GM12878 (cell line): ENCODE results near the gene TNFAIP8L2. TPM values are rescaled to one million over a fixed set of nuclear protein-coding genes. Genes with fewer than 3 reads are reported as not detected.

Experiments used
- BRCA1 ChIP-seq: IDR thresholded peaks from 2 replicates; pipeline ENCODE4 v1.6.1; 2011; ENCODE audit warnings: low read depth, low read length, improper control_type of control experiment
- EED ChIP-seq: sonication (generic); IDR thresholded peaks from 2 replicates; pipeline ENCODE4 v1.6.1; 2016; ENCODE audit warnings: antibody characterized with exemption, low read depth
- GABPA ChIP-seq: IDR thresholded peaks from 2 replicates; pipeline ENCODE4 v1.6.1; 2014; ENCODE audit warnings: antibody characterized with exemption, low read depth, mild to moderate bottlenecking, inconsistent platforms
- IRF5 ChIP-seq: fragments of 450-650 bp; IDR thresholded peaks from 2 replicates; pipeline ENCODE4 v1.6.1; 2017; ENCODE audit warnings: borderline replicate concordance
- MTA2 ChIP-seq: fragments of 450-650 bp; IDR thresholded peaks from 2 replicates; pipeline ENCODE4 v1.6.1; 2016; ENCODE audit warnings: low read depth, mild to moderate bottlenecking, moderate library complexity
- NFIC ChIP-seq: IDR thresholded peaks from 2 replicates; pipeline ENCODE4 v1.6.1; 2012; ENCODE audit warnings: low read depth, mild to moderate bottlenecking, inconsistent platforms, low read length, moderate library complexity
- NR2C1 ChIP-seq: fragments of 450-650 bp; IDR thresholded peaks from 2 replicates; pipeline ENCODE4 v1.6.1; 2017; ENCODE audit warnings: antibody characterized with exemption, mild to moderate bottlenecking, moderate library complexity
- NR2C2 ChIP-seq: IDR thresholded peaks from 2 replicates; pipeline ENCODE4 v1.6.1; 2011; ENCODE audit warnings: borderline replicate concordance, low read depth; ENCODE audit not compliant: control insufficient read depth, insufficient read length
- PML ChIP-seq: IDR thresholded peaks from 2 replicates; pipeline ENCODE4 v1.6.1; 2012; ENCODE audit warnings: low read length, inconsistent platforms
- POLR2A ChIP-seq: IDR thresholded peaks from 2 replicates; pipeline ENCODE4 v1.6.1; 2011; ENCODE audit warnings: low read depth, mild to moderate bottlenecking, low read length
- RELA ChIP-seq: fragments of 450-650 bp; IDR thresholded peaks from 2 replicates; pipeline ENCODE4 v1.8.0; 2014; ENCODE audit warnings: borderline replicate concordance; ENCODE audit not compliant: partially characterized antibody
- RFX5 ChIP-seq: IDR thresholded peaks from 2 replicates; pipeline ENCODE4 v1.6.1; 2011; ENCODE audit warnings: low read depth, low read length, improper control_type of control experiment
- RUNX3 ChIP-seq: IDR thresholded peaks from 2 replicates; pipeline ENCODE4 v1.6.1; 2012; ENCODE audit warnings: low read length, inconsistent platforms
- SIN3A ChIP-seq: IDR thresholded peaks from 2 replicates; pipeline ENCODE4 v1.6.1; 2012; ENCODE audit warnings: low read depth, low read length, improper control_type of control experiment
- SRF ChIP-seq, 2 experiments: IDR thresholded peaks; 2 replicates each; pipeline ENCODE4 v1.6.1; 2011; ENCODE audit warnings: low read depth in 2 of 2, low read length in 2 of 2, mild to moderate bottlenecking in 1 of 2, moderate library complexity in 1 of 2
- STAT1 ChIP-seq: fragments of 450-650 bp; conservative IDR thresholded peaks from 2 replicates; pipeline ENCODE4 v1.6.1; 2014; ENCODE audit warnings: antibody characterized with exemption, mild to moderate bottlenecking
- ZBTB33 ChIP-seq: fragments of 450-650 bp; IDR thresholded peaks from 2 replicates; pipeline ENCODE4 v1.6.1; 2017; ENCODE audit warnings: mild to moderate bottlenecking
- polyA plus RNA-seq, 11 experiments: library from polyadenylated mRNA; depleted of rRNA in 4 of 11; unstranded in 6 of 11; stranded (reverse) in 5 of 11; fragments of >200 nt; fragmentation: Nextera tagmentation in 4 of 11; fragmentation: Illumina TruSeq in 1 of 11; extraction: Ambion mirVana in 4 of 11; extraction: Trizol in 1 of 11; gene quantifications; 1 replicate in 1 of 11; 2 replicates in 10 of 11; pipeline versions ENCODE4 v1.2.1 to v1.2.3, GENCODE V29; 2011 to 2016; ENCODE audit warnings: inconsistent platforms in 2 of 11, missing spikeins in 2 of 11, low read depth in 1 of 11
- total RNA-seq, 4 experiments: library from RNA; depleted of rRNA in 3 of 4; stranded (reverse); fragments of >200 nt in 3 of 4; fragmentation: Illumina TruSeq in 1 of 4; extraction: Trizol in 1 of 4; gene quantifications; 2 replicates each; pipeline versions ENCODE4 v1.2.1 to v1.2.3, GENCODE V29; 2013 to 2021
- TF ChIP-seq, protein P1 (sequence below): fragments of 450-650 bp; IDR thresholded peaks from 2 replicates; pipeline ENCODE4 v1.6.1; 2016; ENCODE audit warnings: mild to moderate bottlenecking, moderate library complexity, borderline replicate concordance
- TF ChIP-seq, protein P2 (sequence below), 3 experiments: IDR thresholded peaks in 2 of 3; conservative IDR thresholded peaks in 1 of 3; 2 replicates each; pipeline ENCODE4 v1.5.1; 2011; ENCODE audit warnings: low read depth in 3 of 3, low read length in 3 of 3, mild to moderate bottlenecking in 3 of 3, control low read depth in 2 of 3, moderate library complexity in 2 of 3, inconsistent platforms in 1 of 3, mixed read lengths in 1 of 3; ENCODE audit not compliant: control insufficient read depth in 2 of 3, insufficient read depth in 1 of 3; ENCODE audit errors: extremely low read depth in 1 of 3

The TNFAIP8L2 gene
- total and polyA plus RNA-seq, 10 of the 15 experiments (the other 5 are each of a cell fraction or from before 2014, with no cell fraction given) = 5.4 to 26.3 (median 14.2) TPM

DNA sequence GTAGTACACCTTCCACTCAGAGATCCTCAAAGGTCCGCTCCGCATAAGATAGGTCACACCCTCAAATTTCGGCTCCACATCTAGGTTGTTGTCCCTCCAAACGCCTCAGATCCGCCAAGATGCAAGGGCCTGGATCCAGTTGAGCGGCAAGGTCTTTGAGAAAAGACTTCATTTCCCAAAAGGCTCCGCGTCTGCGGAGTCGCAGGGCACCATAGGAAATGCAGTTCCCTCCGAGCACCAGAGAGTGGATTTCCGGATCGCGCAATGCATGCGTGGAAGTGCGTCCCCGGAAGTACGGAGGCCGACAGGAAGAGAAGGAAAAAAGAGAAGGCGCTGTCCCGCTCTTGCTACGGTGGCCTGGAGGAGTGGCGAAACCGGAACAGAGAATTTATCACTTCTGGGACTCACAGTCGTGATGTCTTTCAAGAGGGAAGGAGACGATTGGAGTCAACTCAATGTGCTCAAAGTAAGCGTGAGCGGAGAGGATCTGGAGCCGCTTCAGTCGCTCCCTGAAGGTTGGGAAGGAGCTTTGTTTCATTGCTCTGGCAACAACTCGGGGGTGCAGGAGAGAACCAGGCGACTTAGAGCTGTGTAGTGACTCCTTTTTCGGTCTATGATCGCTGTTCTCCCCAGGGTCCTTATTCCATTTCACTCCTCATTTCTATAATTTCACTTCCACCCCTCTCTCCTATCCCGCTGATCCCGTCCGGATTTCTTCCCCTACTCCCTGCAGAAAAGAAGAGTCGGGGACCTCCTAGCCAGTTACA lies 9.5 kb downstream of the TNFAIP8L2 start, which contains the start of the genes LYSMD1 and SCNM1 (continued):
- TF ChIP-seq, protein P1, sequence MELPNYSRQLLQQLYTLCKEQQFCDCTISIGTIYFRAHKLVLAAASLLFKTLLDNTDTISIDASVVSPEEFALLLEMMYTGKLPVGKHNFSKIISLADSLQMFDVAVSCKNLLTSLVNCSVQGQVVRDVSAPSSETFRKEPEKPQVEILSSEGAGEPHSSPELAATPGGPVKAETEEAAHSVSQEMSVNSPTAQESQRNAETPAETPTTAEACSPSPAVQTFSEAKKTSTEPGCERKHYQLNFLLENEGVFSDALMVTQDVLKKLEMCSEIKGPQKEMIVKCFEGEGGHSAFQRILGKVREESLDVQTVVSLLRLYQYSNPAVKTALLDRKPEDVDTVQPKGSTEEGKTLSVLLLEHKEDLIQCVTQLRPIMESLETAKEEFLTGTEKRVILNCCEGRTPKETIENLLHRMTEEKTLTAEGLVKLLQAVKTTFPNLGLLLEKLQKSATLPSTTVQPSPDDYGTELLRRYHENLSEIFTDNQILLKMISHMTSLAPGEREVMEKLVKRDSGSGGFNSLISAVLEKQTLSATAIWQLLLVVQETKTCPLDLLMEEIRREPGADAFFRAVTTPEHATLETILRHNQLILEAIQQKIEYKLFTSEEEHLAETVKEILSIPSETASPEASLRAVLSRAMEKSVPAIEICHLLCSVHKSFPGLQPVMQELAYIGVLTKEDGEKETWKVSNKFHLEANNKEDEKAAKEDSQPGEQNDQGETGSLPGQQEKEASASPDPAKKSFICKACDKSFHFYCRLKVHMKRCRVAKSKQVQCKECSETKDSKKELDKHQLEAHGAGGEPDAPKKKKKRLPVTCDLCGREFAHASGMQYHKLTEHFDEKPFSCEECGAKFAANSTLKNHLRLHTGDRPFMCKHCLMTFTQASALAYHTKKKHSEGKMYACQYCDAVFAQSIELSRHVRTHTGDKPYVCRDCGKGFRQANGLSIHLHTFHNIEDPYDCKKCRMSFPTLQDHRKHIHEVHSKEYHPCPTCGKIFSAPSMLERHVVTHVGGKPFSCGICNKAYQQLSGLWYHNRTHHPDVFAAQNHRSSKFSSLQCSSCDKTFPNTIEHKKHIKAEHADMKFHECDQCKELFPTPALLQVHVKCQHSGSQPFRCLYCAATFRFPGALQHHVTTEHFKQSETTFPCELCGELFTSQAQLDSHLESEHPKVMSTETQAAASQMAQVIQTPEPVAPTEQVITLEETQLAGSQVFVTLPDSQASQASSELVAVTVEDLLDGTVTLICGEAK = peak; percentile 95
- TF ChIP-seq GABPA = peak; percentile 96
- peak; percentile 91 for TF ChIP-seq PML
- no peak; the same call in 1 of the 2 replicates for TF ChIP-seq SIN3A
- TF ChIP-seq NR2C2 = no peak
- peak; percentile 55 for TF ChIP-seq EED
- 0 out of 2 replicates have a peak, but pooled peaks have one; percentile 55 for TF ChIP-seq NFIC
- no peak for TF ChIP-seq BRCA1
- no peak; the same call in 1 of the 2 replicates for TF ChIP-seq RUNX3
- TF ChIP-seq NR2C1 = peak; percentile 69
- peak; percentile 87 for TF ChIP-seq RELA
- TF ChIP-seq SRF (IDR thresholded peaks at IDR 0.05; ENCODE audit: low read depth in 2 of 2, low read length in 2 of 2) = peak in 1 of 2 experiments; percentile 56; a peak in 2 of 4 replicates
- TF ChIP-seq RFX5 = no peak
- TF ChIP-seq, protein P2, sequence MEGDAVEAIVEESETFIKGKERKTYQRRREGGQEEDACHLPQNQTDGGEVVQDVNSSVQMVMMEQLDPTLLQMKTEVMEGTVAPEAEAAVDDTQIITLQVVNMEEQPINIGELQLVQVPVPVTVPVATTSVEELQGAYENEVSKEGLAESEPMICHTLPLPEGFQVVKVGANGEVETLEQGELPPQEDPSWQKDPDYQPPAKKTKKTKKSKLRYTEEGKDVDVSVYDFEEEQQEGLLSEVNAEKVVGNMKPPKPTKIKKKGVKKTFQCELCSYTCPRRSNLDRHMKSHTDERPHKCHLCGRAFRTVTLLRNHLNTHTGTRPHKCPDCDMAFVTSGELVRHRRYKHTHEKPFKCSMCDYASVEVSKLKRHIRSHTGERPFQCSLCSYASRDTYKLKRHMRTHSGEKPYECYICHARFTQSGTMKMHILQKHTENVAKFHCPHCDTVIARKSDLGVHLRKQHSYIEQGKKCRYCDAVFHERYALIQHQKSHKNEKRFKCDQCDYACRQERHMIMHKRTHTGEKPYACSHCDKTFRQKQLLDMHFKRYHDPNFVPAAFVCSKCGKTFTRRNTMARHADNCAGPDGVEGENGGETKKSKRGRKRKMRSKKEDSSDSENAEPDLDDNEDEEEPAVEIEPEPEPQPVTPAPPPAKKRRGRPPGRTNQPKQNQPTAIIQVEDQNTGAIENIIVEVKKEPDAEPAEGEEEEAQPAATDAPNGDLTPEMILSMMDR (IDR thresholded peaks at IDR 0.05 in 2 of 3, conservative IDR thresholded peaks at IDR 0.05 in 1 of 3; ENCODE audit: control insufficient read depth in 2 of 3, extremely low read depth in 1 of 3, insufficient read depth in 1 of 3, low read depth in 3 of 3, low read length in 3 of 3) = no peak
- peak; percentile 83 for TF ChIP-seq POLR2A
- 0 out of 2 replicates have a peak, but pooled peaks have one; percentile 35 for TF ChIP-seq ZBTB33
- 0 out of 2 replicates have a peak, but pooled peaks have one; percentile 35 for TF ChIP-seq MTA2
- TF ChIP-seq STAT1 = peak; percentile 94; the same call in 1 of the 2 replicates
- no peak for TF ChIP-seq IRF5
